Fibroblast of lung (primary cell): ENCODE data around the gene MCF2L.

Source experiments
- CTCF ChIP-seq, 2 donors: IDR thresholded peaks in 1 of 2; conservative IDR thresholded peaks in 1 of 2; 1 replicate in 1 of 2; 2 replicates in 1 of 2; pipeline ENCODE4 v1.5.1; 2011 to 2012; ENCODE audit warnings: low read length in 2 of 2, control low read depth in 1 of 2, inconsistent platforms in 1 of 2, low read depth in 1 of 2, mild to moderate bottlenecking in 1 of 2
- EZH2 ChIP-seq: IDR thresholded peaks from 2 replicates; pipeline ENCODE4 v1.5.1; 2012; ENCODE audit warnings: low read length, control low read depth, mild to moderate bottlenecking; ENCODE audit errors: missing control alignments

GRCh38 chr13:113027095-113027494, 58.1 kb downstream of the MCF2L start:
- TF ChIP-seq CTCF (conservative IDR thresholded peaks at IDR 0.05 in 1 of 2, IDR thresholded peaks at IDR 0.05 in 1 of 2; ENCODE audit: low read depth in 1 of 2, low read length in 2 of 2) (no peak), EZH2 (no peak)
